Measurements from ENCODE around the gene FRMD3. TPM values are rescaled to one million over a fixed set of nuclear protein-coding genes. Genes with fewer than 3 reads are reported as not detected.

The FRMD3 gene
- total RNA-seq, 3 donors from 2014 or later = 0.40 to 0.68 (median 0.43) TPM

- peaks cover under 1% of the 10 kb centered on the region for H3K9me3 Mint-ChIP-seq
- H3K4me3 Mint-ChIP-seq = no peak overlapping the region
- ATAC-seq (no peak), DNase-seq (no peak)
- no peaks in the 10 kb centered on the region for H3K27me3 Mint-ChIP-seq (ENCODE audit: low read depth)
- H3K4me1 Mint-ChIP-seq (ENCODE audit: low read depth) = no peaks in the 10 kb centered on the region
- no peaks in the 10 kb centered on the region for H3K36me3 Mint-ChIP-seq (ENCODE audit: insufficient read depth)
These were observed 253.5 kb downstream of the FRMD3 start for GRCh38 chr9:83284746-83285145.

DNA sequence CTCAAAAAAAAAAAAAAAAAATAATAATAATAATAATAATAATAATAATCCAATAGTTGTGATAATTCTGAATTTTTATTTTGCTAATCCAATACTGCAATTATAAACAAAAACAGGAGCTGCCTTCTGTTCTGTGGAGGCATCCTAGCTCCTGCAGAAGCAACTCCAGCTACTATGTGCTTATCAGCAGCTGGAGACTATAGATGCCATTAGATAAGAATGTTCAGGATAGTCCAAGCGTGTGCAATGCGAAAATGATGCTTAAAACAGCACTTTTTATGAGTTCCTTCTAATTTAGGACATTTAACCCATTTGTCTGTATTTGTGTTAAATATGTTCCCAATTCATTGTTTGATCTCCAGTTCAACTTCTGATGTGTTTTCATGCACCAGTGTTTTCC, 254.7 kb downstream of the FRMD3 start:
- no peaks in the 10 kb centered on the region for H3K27me3 Mint-ChIP-seq (ENCODE audit: low read depth)
- DNase-seq (no peak), ATAC-seq (no peak)
- H3K36me3 Mint-ChIP-seq (ENCODE audit: insufficient read depth) = no peaks in the 10 kb centered on the region
- peaks cover 4% of the 10 kb centered on the region for H3K9me3 Mint-ChIP-seq
- H3K4me1 Mint-ChIP-seq (ENCODE audit: low read depth) = no peaks in the 10 kb centered on the region
- H3K4me3 Mint-ChIP-seq = no peak overlapping the region

DNA sequence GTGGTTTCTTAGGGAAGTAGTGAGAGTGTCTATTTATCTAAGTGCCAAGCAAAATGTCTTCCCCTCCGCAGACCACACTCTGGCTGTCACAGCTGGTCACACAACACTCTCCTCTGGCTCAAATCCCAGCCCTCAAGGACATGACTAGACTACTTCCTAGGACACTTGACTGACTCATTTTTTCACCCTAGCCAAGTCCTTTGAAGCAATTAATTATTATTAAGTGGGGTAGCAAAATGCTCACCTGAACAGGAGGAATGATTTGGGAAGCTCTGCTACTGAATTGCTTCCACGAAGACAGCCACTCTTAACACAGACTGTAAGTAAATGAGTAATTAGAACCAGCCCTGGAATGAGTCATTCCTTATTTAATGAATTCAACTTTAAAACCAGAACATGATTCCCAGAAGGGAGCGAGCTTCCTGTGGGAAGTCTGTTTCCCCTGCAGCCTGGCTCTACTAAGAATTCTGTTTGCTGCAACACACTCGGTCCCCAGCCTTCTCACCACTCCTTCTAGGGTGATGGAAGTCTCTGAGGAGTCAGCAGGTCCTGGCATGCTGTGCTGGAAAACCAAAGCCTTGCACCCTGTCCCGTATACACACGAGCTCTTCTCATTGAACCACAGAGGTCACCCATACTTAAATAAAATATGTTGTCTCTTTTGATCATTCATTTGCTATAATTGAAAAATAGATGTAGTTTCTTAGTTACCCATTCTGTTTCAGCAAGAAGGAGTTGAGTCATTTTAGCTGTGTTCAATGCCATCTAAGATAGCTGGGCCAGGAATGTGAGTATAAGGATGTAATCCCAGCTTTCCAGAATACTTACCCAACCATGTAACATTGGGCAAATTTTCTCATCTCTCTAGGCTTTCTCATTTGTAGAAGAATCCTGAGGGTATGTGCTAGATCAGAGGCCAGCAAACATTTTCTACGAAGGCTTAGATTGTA, 256.6 kb downstream of the FRMD3 start:
- Mint-ChIP-seq H3K36me3 (ENCODE audit: insufficient read depth) (peaks cover 3% of the 10 kb centered on the region), H3K9me3 (peaks cover 4% of the 10 kb centered on the region), H3K27me3 (ENCODE audit: low read depth) (no peaks in the 10 kb centered on the region), H3K4me1 (ENCODE audit: low read depth) (no peaks in the 10 kb centered on the region), H3K4me3 (no peak overlapping the region)
- no peak for ATAC-seq
- no peak for DNase-seq

GRCh38 chr9:83280790-83281189, 257.4 kb downstream of the FRMD3 start:
- Mint-ChIP-seq H3K27me3 (ENCODE audit: low read depth) (no peaks in the 10 kb centered on the region), H3K4me3 (no peak overlapping the region), H3K4me1 (ENCODE audit: low read depth) (no peaks in the 10 kb centered on the region), H3K36me3 (ENCODE audit: insufficient read depth) (peaks cover 3% of the 10 kb centered on the region), H3K9me3 (peaks cover 4% of the 10 kb centered on the region)
- DNase-seq (no peak), ATAC-seq (no peak)

GRCh38 chr9:83280268-83280667, 257.9 kb downstream of the FRMD3 start:
- no peak for ATAC-seq
- H3K4me3 Mint-ChIP-seq = no peak overlapping the region
- H3K9me3 Mint-ChIP-seq = peaks cover 4% of the 10 kb centered on the region
- H3K27me3 Mint-ChIP-seq (ENCODE audit: low read depth) = no peaks in the 10 kb centered on the region
- H3K4me1 Mint-ChIP-seq (ENCODE audit: low read depth) = no peaks in the 10 kb centered on the region
- H3K36me3 Mint-ChIP-seq (ENCODE audit: insufficient read depth) = peaks cover 3% of the 10 kb centered on the region
- DNase-seq = no peak

GRCh38 chr9:83274787-83275186, 263.4 kb downstream of the FRMD3 start:
- ATAC-seq (no peak), DNase-seq (no peak)
- peaks cover 4% of the 10 kb centered on the region for H3K9me3 Mint-ChIP-seq
- peaks cover 3% of the 10 kb centered on the region for H3K36me3 Mint-ChIP-seq (ENCODE audit: insufficient read depth)
- no peaks in the 10 kb centered on the region for H3K27me3 Mint-ChIP-seq (ENCODE audit: low read depth)
- no peak overlapping the region for H3K4me3 Mint-ChIP-seq
- H3K4me1 Mint-ChIP-seq (ENCODE audit: low read depth) = no peaks in the 10 kb centered on the region

- no peaks in the 10 kb centered on the region for H3K27me3 Mint-ChIP-seq (ENCODE audit: low read depth)
- ATAC-seq (no peak), DNase-seq (no peak)
- no peaks in the 10 kb centered on the region for H3K4me1 Mint-ChIP-seq (ENCODE audit: low read depth)
- H3K36me3 Mint-ChIP-seq (ENCODE audit: insufficient read depth) = no peaks in the 10 kb centered on the region
- no peak overlapping the region for H3K4me3 Mint-ChIP-seq
- no peaks in the 10 kb centered on the region for H3K9me3 Mint-ChIP-seq
These were observed 266.5 kb downstream of the FRMD3 start for GRCh38 chr9:83271665-83272071.

DNA sequence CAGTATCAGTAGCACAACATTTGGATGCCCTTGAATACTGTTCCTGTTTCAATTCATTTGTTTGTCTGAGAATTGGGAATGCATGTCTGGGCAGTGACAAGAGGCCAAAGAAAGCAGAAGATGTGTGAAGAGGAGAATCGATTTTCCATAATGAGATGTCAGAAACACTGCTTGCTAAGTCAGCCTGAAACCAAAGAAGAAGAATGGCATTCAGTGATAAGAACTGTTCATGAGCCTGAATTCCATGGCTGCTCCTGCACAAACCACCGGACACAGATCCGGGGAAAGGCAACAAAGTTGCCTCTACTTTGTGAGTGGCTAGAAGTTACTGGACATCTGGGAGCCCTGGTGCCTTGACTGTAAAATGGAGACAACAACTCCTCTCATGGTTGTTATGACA, 268.1 kb downstream of the FRMD3 start:
- DNase-seq (no peak), ATAC-seq (no peak)
- Mint-ChIP-seq H3K4me3 (no peak overlapping the region), H3K27me3 (ENCODE audit: low read depth) (no peaks in the 10 kb centered on the region), H3K36me3 (ENCODE audit: insufficient read depth) (no peaks in the 10 kb centered on the region), H3K9me3 (no peaks in the 10 kb centered on the region), H3K4me1 (ENCODE audit: low read depth) (no peaks in the 10 kb centered on the region)

GRCh38 chr9:83267741-83268140, 270.5 kb downstream of the FRMD3 start:
- Mint-ChIP-seq H3K4me3 (no peak overlapping the region), H3K4me1 (ENCODE audit: low read depth) (no peaks in the 10 kb centered on the region), H3K36me3 (ENCODE audit: insufficient read depth) (no peaks in the 10 kb centered on the region), H3K9me3 (no peaks in the 10 kb centered on the region), H3K27me3 (ENCODE audit: low read depth) (no peaks in the 10 kb centered on the region)
- DNase-seq (no peak), ATAC-seq (no peak)

GRCh38 chr9:83266666-83267496, 271.3 kb downstream of the FRMD3 start:
- no peak overlapping the region for H3K4me3 Mint-ChIP-seq
- DNase-seq (no peak), ATAC-seq (no peak)

GRCh38 chr9:83266331-83266665, 271.9 kb downstream of the FRMD3 start:
- Mint-ChIP-seq H3K27me3 (ENCODE audit: low read depth) (no peaks in the 10 kb centered on the region), H3K36me3 (ENCODE audit: insufficient read depth) (no peaks in the 10 kb centered on the region), H3K9me3 (no peaks in the 10 kb centered on the region), H3K4me3 (no peak overlapping the region), H3K4me1 (ENCODE audit: low read depth) (no peaks in the 10 kb centered on the region)
- DNase-seq (no peak), ATAC-seq (no peak)

More at GRCh38 chr9:83266666-83267496, 271.3 kb downstream of the FRMD3 start:
- no peaks in the 10 kb centered on the region for H3K36me3 Mint-ChIP-seq (ENCODE audit: insufficient read depth)
- no peaks in the 10 kb centered on the region for H3K9me3 Mint-ChIP-seq
- no peaks in the 10 kb centered on the region for H3K4me1 Mint-ChIP-seq (ENCODE audit: low read depth)
- no peaks in the 10 kb centered on the region for H3K27me3 Mint-ChIP-seq (ENCODE audit: low read depth)

- Mint-ChIP-seq H3K27me3 (ENCODE audit: low read depth) (no peaks in the 10 kb centered on the region), H3K36me3 (ENCODE audit: insufficient read depth) (no peaks in the 10 kb centered on the region), H3K9me3 (no peaks in the 10 kb centered on the region), H3K4me1 (ENCODE audit: low read depth) (no peaks in the 10 kb centered on the region), H3K4me3 (no peak overlapping the region)
- ATAC-seq (no peak), DNase-seq (no peak)
These were observed 273.9 kb downstream of the FRMD3 start for GRCh38 chr9:83264315-83264714.

DNA sequence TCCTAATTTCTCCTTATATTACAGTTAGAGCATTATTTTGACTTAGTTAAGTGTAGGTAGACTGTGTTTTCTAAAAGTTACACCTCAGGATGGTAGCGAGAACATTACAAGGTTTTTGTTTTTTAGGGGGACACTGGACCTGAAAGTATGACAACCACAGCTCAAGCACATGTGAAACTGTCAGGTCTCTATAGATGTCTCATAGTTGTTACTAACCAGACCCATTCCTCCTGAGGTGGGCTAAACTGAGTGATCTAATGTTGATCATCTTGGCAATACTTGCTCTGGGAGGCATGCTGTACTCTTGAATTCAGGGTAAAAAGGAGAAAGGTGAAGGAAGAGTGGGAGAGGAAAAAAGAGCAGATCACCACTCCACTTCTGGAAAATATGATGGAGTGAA, 278.6 kb downstream of the FRMD3 start:
- no peaks in the 10 kb centered on the region for H3K4me1 Mint-ChIP-seq (ENCODE audit: low read depth)
- no peak overlapping the region for H3K4me3 Mint-ChIP-seq
- no peaks in the 10 kb centered on the region for H3K36me3 Mint-ChIP-seq (ENCODE audit: insufficient read depth)
- DNase-seq (no peak), ATAC-seq (no peak)
- no peaks in the 10 kb centered on the region for H3K9me3 Mint-ChIP-seq
- H3K27me3 Mint-ChIP-seq (ENCODE audit: low read depth) = no peaks in the 10 kb centered on the region

DNA sequence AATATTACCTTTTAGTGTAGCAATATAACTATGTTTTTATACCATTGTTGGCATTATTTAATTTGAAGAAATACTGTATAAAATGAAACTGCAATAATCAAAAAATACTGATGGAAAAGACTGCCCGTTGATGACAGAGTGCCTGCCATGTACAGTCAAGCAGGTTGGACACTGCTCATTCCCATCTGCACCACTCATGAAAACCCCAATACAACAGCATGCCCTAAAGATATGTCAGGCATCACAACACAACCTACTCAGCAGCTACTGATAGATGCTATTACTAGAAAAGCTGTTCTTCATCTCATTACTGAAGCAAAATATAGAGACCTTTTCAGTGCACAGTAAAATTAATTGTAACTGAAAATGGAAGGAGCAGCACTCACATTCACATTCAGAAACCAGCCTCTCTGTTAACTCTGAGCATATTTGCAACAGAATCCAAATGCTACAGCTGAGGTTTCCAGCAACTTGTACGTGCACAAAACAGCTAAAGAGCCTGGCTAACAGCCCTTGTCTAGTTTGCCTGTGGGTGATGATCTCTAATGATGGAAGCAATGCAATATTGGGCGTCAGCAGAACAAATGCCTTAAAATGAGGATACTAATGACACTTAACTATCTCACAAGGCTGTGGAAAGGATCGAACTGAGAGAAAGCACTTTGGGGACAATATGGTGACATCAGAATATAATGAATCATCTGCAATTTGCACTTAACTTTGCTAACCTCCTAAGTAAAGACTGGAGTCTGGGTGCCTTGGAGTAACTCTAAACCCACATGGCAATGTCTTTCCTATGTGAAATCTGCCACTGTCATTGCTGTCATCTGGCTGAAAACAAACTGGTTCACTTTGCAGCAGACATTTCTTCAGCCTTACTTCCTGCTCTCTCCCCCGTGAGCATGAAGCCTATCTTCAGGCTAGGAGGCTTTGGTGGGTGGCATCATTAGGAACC, 280.0 kb downstream of the FRMD3 start:
- Mint-ChIP-seq H3K9me3 (peaks cover 5% of the 10 kb centered on the region), H3K36me3 (ENCODE audit: insufficient read depth) (no peaks in the 10 kb centered on the region), H3K27me3 (ENCODE audit: low read depth) (no peaks in the 10 kb centered on the region), H3K4me1 (ENCODE audit: low read depth) (no peaks in the 10 kb centered on the region), H3K4me3 (no peak overlapping the region)
- ATAC-seq = no peak
- DNase-seq = no peak
